Heart left ventricle (tissue), 16 donors: ENCODE data around the gene SH3D19. TPM values are rescaled to one million over a fixed set of nuclear protein-coding genes. Genes with fewer than 3 reads are reported as not detected.

Experiments
- ATAC-seq, 4 donors: fragments of 200-7000 bp; cut with Tn5 transposase; one replicate each; pipeline ENCODE4 v1.9.1; 2020 to 2022; ENCODE audit warnings: moderate library complexity in 4 of 4, mild to moderate bottlenecking in 3 of 4, moderate number of reproducible peaks in 1 of 4
- DNase-seq, 5 donors: peaks; one replicate each; pipeline ENCODE4 v3.0.0-alpha.2; 2020
- H3K27ac ChIP-seq, 12 donors: fragments of 200-600 bp; sonication (generic) in 4 of 12; one replicate each; pipeline versions ENCODE4 v1.5.0 to v1.8.0; 2016 to 2022; ENCODE audit warnings: mild to moderate bottlenecking in 2 of 12
- H3K27me3 ChIP-seq, 9 donors: fragments of 200-600 bp; sonication (generic) in 2 of 9; one replicate each; pipeline versions ENCODE4 v1.5.1 to v1.8.0; 2016 to 2022; ENCODE audit warnings: mild to moderate bottlenecking in 3 of 9
- H3K36me3 ChIP-seq, 9 donors: fragments of 200-600 bp; sonication (generic) in 2 of 9; one replicate each; pipeline versions ENCODE4 v1.5.0 to v1.8.0; 2018 to 2022; ENCODE audit warnings: mild to moderate bottlenecking in 2 of 9
- H3K4me1 ChIP-seq, 12 donors: fragments of 200-600 bp; sonication (generic) in 4 of 12; one replicate each; pipeline versions ENCODE4 v1.5.0 to v1.8.0; 2016 to 2022; ENCODE audit warnings: mild to moderate bottlenecking in 3 of 12
- H3K4me3 ChIP-seq, 12 donors: fragments of 200-600 bp; sonication (generic) in 4 of 12; one replicate each; pipeline versions ENCODE4 v1.5.0 to v1.8.0; 2017 to 2022; ENCODE audit warnings: mild to moderate bottlenecking in 9 of 12, moderate library complexity in 4 of 12
- H3K9me3 ChIP-seq, 12 donors: fragments of 200-600 bp; sonication (generic) in 4 of 12; one replicate each; pipeline versions ENCODE4 v1.5.0 to v1.8.0; 2016 to 2022; ENCODE audit warnings: mild to moderate bottlenecking in 1 of 12
- POLR2A ChIP-seq, 2 donors: fragments of 450-650 bp; IDR thresholded peaks; one replicate each; pipeline ENCODE4 v1.6.1; 2017; ENCODE audit warnings: antibody characterized with exemption in 2 of 2, mild to moderate bottlenecking in 2 of 2, moderate library complexity in 2 of 2
- WGBS, 4 donors: extraction: QIAGEN DNeasy Blood & Tissue Kit in 2 of 4; methylation state at CpG; one replicate each; pipeline versions ENCODE4 v1.1.5 to v1.1.7; 2013 to 2018; 5-methylcytosine and 5-hydroxymethylcytosine counted together
- intact Hi-C, 10 donors: fragments of 100-400 bp; cut with DNase I; formaldehyde crosslinking; loops; one replicate each; pipeline versions ENCODE4 v1.11.1 to v1.14.2; 2022
- polyA plus RNA-seq, 2 donors: library from polyadenylated mRNA; stranded (reverse); fragments of 200-250 nt; gene quantifications; one replicate each; pipeline ENCODE4 v1.2.3, GENCODE V29; 2013
- total RNA-seq, 9 donors: library from RNA; depleted of rRNA in 2 of 9; stranded (reverse); fragments of >200 nt in 2 of 9; fragmentation: NEBNext Ultra II Directional in 3 of 9; extraction: Animal tissue kit (Norgen Biotek cat#: 25700) in 3 of 9; gene quantifications; one replicate each; pipeline versions ENCODE4 v1.1.0 to v1.2.4, GENCODE V29; 2016 to 2023
- TF ChIP-seq, protein P1 (sequence below), 12 donors: fragments of 200-600 bp; sonication (generic) in 4 of 12; IDR thresholded peaks; one replicate each; pipeline versions ENCODE4 v1.5.0 to v1.8.0; 2018 to 2022; ENCODE audit warnings: antibody characterized with exemption in 12 of 12, mild to moderate bottlenecking in 5 of 12
- donor health status: ischemic (EF 13 %, LVEDD 7.1; RV severe dilation, severe dysfunction).
- donor health status: healthy with polysubstance abuse.
- donor health status: DM: no; HTN: yes; CAD: no.
- donor health status: DM: no; HTN: no; CAD: no.
- donor health status: ischemic (EF 25% LVEDD 6.9; RV normal size, moderate dysfunction).
- donor health status: ischemic (EF 25% LVEDD 5.7; RV mildly dilated, moderate dysfunction).
- donor health status: healthy.
- donor health status: DM: yes; HTN: yes; CAD: no.
- donor health status: ischemic (EF 35%, LVEDD 5.7; RV mildly dilated, moderate dysfunction).
- donor health status: nonischemic (EF 11% LVEDD 7.7; RV severe dilation, severe dysfunction).
- donor health status: DM: yes; HTN: yes; CAD: no.
- donor health status: PGD.
- donor health status: ischemic (EF 29% LVEDD 5.4; RV normal size, mild dysfunction).
- donor health status: nonischemic (EF 23%, LVEDD 6.1; RV moderate dilation, normal function).

The SH3D19 gene
- total and polyA plus RNA-seq, 11 donors, result 60.4 to 173 (median 126) TPM

DNA sequence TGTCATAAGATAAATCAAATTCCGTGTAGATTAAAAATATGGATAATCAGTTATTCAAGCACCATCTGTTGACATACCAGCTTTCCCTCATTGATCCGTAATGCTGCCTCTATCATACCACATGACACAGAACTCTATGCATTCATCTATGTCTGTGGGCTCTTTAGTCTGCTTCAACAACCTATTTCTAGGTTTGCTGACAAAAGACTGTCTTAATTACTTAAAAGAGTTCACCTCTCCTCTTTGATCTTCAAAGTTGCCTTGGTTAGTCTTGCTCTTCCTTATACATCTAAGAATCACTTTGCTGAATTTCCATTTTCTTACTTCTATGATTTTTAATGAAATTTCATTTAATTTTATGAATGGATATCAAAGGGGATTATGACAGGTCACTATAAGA is 105.5 kb downstream of the SH3D19 start:
- peaks cover 0 to 17% (median 0%) of the 10 kb centered on the region in 9 donors for H3K36me3 ChIP-seq
- 90 to 97% (median 93%) methylated on average over 2 of the region's 2 CpGs for WGBS, 4 donors
- H3K27ac ChIP-seq, result no peak overlapping the region
- intact Hi-C loops, result no loop called here
- H3K4me1 ChIP-seq, result peaks cover 0 to 57% (median 29%) of the 10 kb centered on the region in 12 donors
- ATAC-seq (no peak), DNase-seq (no peak)
- TF ChIP-seq, protein P1, sequence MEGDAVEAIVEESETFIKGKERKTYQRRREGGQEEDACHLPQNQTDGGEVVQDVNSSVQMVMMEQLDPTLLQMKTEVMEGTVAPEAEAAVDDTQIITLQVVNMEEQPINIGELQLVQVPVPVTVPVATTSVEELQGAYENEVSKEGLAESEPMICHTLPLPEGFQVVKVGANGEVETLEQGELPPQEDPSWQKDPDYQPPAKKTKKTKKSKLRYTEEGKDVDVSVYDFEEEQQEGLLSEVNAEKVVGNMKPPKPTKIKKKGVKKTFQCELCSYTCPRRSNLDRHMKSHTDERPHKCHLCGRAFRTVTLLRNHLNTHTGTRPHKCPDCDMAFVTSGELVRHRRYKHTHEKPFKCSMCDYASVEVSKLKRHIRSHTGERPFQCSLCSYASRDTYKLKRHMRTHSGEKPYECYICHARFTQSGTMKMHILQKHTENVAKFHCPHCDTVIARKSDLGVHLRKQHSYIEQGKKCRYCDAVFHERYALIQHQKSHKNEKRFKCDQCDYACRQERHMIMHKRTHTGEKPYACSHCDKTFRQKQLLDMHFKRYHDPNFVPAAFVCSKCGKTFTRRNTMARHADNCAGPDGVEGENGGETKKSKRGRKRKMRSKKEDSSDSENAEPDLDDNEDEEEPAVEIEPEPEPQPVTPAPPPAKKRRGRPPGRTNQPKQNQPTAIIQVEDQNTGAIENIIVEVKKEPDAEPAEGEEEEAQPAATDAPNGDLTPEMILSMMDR (IDR thresholded peaks at IDR 0.05), result no peak
- TF ChIP-seq POLR2A (IDR thresholded peaks at IDR 0.05), result no peak
- H3K27me3 ChIP-seq, result no peaks in the 10 kb centered on the region
- no peak overlapping the region for H3K4me3 ChIP-seq
- H3K9me3 ChIP-seq, result no peaks in the 10 kb centered on the region

DNA sequence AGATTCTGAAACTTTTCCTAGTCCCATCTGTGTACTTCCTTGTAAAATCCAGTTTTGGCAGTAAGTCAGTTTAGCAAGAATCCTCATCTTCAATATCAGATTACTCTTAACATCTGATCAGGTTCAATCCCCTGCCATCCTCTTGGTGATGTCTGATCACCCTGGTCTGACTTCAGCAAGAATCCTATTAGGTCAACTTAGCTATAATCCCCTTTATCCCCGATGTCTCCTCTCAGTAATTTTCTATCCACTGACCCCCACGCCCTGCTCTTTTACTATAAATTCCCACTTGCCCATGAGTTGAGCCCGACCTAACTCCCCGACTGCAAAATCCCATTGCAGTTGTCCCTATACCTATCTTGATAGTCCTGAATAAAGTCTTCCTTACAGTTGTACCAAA is 106.3 kb downstream of the SH3D19 start:
- DNase-seq (no peak), ATAC-seq (no peak)
- Histone ChIP-seq H3K27me3 (no peaks in the 10 kb centered on the region), H3K4me3 (no peak overlapping the region), H3K36me3 (peaks cover 0 to 17% (median 0%) of the 10 kb centered on the region in 9 donors), H3K9me3 (no peaks in the 10 kb centered on the region), H3K27ac (no peak overlapping the region), H3K4me1 (peaks cover 0 to 57% (median 29%) of the 10 kb centered on the region in 12 donors)
- WGBS, 4 donors, result 97 to 98% (median 98%) methylated on average over 4 of the region's 4 CpGs
- intact Hi-C loops, result no loop called here
- TF ChIP-seq, protein P1 (IDR thresholded peaks at IDR 0.05), result no peak
- TF ChIP-seq POLR2A (IDR thresholded peaks at IDR 0.05), result no peak

DNA sequence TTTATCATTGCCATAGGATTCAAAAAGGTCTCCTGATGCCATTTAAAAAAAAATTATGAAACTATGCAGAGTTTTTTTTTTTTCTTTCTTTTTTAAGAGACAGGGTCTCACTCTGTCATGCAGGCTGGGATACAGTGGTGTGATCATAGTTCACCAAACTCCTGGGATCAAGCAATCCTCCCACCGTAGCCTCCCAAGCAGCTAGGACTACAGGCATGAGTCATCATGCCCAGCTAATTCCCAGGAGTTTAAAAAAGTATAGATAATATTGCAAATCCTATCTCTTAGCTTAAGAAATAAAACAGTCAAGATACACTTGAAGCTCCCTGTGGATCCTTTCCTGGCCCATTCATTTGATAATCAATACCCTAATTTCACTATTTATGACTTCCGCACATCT is 107.1 kb downstream of the SH3D19 start:
- H3K4me3 ChIP-seq, result no peak overlapping the region
- peaks cover 0 to 57% (median 29%) of the 10 kb centered on the region in 12 donors for H3K4me1 ChIP-seq
- intact Hi-C loops, result no loop called here
- no peaks in the 10 kb centered on the region for H3K27me3 ChIP-seq
- no peak overlapping the region for H3K27ac ChIP-seq
- H3K9me3 ChIP-seq, result no peaks in the 10 kb centered on the region
- 76 to 92% (median 84%) methylated on average over 2 of the region's 2 CpGs for WGBS, 4 donors
- TF ChIP-seq, protein P1 (IDR thresholded peaks at IDR 0.05), result no peak
- no peak for TF ChIP-seq POLR2A (IDR thresholded peaks at IDR 0.05)
- DNase-seq (no peak), ATAC-seq (no peak)
- H3K36me3 ChIP-seq, result peaks cover 0 to 17% (median 0%) of the 10 kb centered on the region in 9 donors

DNA sequence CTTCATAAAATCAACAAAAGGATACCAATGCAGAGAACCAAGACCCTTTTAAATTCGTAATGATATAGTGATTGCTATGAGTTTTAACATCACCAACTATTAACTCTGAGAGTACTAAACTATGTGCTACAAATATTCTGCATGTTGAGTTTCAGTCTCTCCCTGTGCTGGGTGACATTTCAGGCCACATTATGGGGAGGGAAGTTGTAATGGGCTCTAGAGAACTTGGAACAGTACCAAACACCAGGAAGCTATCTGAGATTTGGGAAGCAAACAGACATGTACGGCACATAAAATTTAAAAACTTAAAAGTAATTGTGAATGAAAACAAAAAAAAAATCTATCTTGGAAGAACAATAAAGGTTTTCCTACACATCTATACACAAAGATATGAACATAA is 108.1 kb downstream of the SH3D19 start:
- Histone ChIP-seq H3K36me3 (peaks cover 0 to 20% (median 0%) of the 10 kb centered on the region in 9 donors), H3K4me1 (peaks cover 0 to 57% (median 29%) of the 10 kb centered on the region in 12 donors), H3K9me3 (no peaks in the 10 kb centered on the region), H3K4me3 (no peak overlapping the region), H3K27ac (no peak overlapping the region), H3K27me3 (no peaks in the 10 kb centered on the region)
- TF ChIP-seq POLR2A (IDR thresholded peaks at IDR 0.05), result no peak
- TF ChIP-seq, protein P1 (IDR thresholded peaks at IDR 0.05), result no peak
- intact Hi-C loops, result no loop called here
- 30 to 36% (median 32%) methylated on average over 2 of the region's 2 CpGs for WGBS, 4 donors
- ATAC-seq, result no peak
- DNase-seq, result no peak
